Panc1 (cell line): Measurements from ENCODE around the gene FAR2. TPM values are rescaled to one million over a fixed set of nuclear protein-coding genes. Genes with fewer than 3 reads are reported as not detected.

Experiments
- ATAC-seq: fragments of 200-7000 bp; cut with Tn5 transposase; 2 replicates; pipeline ENCODE4 v1.9.1; 2020; ENCODE audit warnings: mild to moderate bottlenecking, moderate library complexity
- BruUV-seq: library from RNA; stranded (reverse); fragments of 400-500 nt; replicated peaks from 2 replicates; lab custom pipeline; 2021; lab: Mats Ljungman, UMichigan
- CTCF ChIA-PET: fragments of 300-600 bp; sonication (Branson Sonifier 250); formaldehyde crosslinking; loops from one replicate; lab custom pipeline; 2022; ENCODE audit warnings: antibody characterized with exemption; lab: Charles Lee
- POLR2A ChIA-PET: fragments of 300-600 bp; sonication (Branson Sonifier 250); formaldehyde crosslinking; loops from one replicate; lab custom pipeline; 2022; ENCODE audit warnings: antibody characterized with exemption; lab: Charles Lee
- DNase-seq: peaks from one replicate; pipeline ENCODE4 v3.0.0-alpha.2; 2010; ENCODE audit warnings: low read depth, low spot score
- H3K27ac ChIP-seq: 2 replicates; pipeline ENCODE4 v1.5.1; 2011; ENCODE audit warnings: mild to moderate bottlenecking, low read length, inconsistent platforms
- H3K27me3 ChIP-seq: fragments of 200-500 bp; sonication (Bioruptor generic); 2 replicates; pipeline ENCODE4 v1.6.0; 2014; ENCODE audit warnings: low read length, inconsistent platforms; ENCODE audit not compliant: control insufficient read depth, insufficient read depth
- H3K36me3 ChIP-seq: fragments of 200-500 bp; sonication (Bioruptor generic); 2 replicates; pipeline ENCODE4 v1.5.1; 2014; ENCODE audit warnings: inconsistent platforms, mild to moderate bottlenecking, low read length, moderate library complexity; ENCODE audit not compliant: control insufficient read depth, insufficient read depth
- H3K4me1 ChIP-seq: 2 replicates; pipeline ENCODE4 v1.5.1; 2011; ENCODE audit warnings: inconsistent platforms, mild to moderate bottlenecking, low read length, moderate library complexity; ENCODE audit not compliant: control insufficient read depth, insufficient read depth
- H3K4me3 ChIP-seq, 2 experiments: 2 replicates each; pipeline ENCODE4 v1.5.1; 2011 to 2012; ENCODE audit warnings: low read depth in 2 of 2, low read length in 2 of 2, mild to moderate bottlenecking in 2 of 2, inconsistent platforms in 1 of 2, moderate library complexity in 1 of 2
- H3K9me3 ChIP-seq: fragments of 200-500 bp; sonication (Bioruptor generic); 2 replicates; pipeline ENCODE4 v1.5.1; 2014; ENCODE audit warnings: low read depth, mild to moderate bottlenecking, inconsistent platforms, low read length, moderate library complexity; ENCODE audit not compliant: control insufficient read depth, insufficient read depth
- POLR2AphosphoS5 ChIP-seq: IDR thresholded peaks from 2 replicates; pipeline ENCODE4 v1.6.1; 2012; ENCODE audit warnings: mild to moderate bottlenecking, low read depth, low read length, moderate library complexity
- REST ChIP-seq, 2 experiments: IDR thresholded peaks; 2 replicates each; pipeline ENCODE4 v1.6.1; 2011 to 2012; ENCODE audit warnings: low read depth in 2 of 2, control low read depth in 1 of 2, low read length in 1 of 2, mild to moderate bottlenecking in 1 of 2, moderate library complexity in 1 of 2; ENCODE audit not compliant: insufficient read depth in 1 of 2
- SIN3A ChIP-seq: IDR thresholded peaks from 2 replicates; pipeline ENCODE4 v1.6.1; 2012; ENCODE audit warnings: low read depth, mild to moderate bottlenecking, low read length, moderate library complexity, borderline replicate concordance; ENCODE audit not compliant: insufficient read depth
- TCF7L2 ChIP-seq: IDR thresholded peaks from 2 replicates; pipeline ENCODE4 v1.6.1; 2011; ENCODE audit warnings: mild to moderate bottlenecking, low read depth, low read length, inconsistent platforms
- in situ Hi-C: cut with HindIII; loops from 2 replicates; pipeline ENCODE4 v1.10.0; 2016; ENCODE audit warnings: low sequenced_read_pairs, low pct_unique_long_range_greater_than_20kb
- intact Hi-C: fragments of 100-400 bp; cut with micrococcal nuclease; formaldehyde crosslinking; loops from one replicate; pipeline ENCODE4 v1.10.0; 2022; ENCODE audit not compliant: unreplicated experiment
- total RNA-seq: library from RNA; stranded (reverse); gene quantifications from one replicate; pipeline ENCODE4 v1.2.1, GENCODE V29; 2021; ENCODE audit not compliant: unreplicated experiment
- TF ChIP-seq, protein P1 (sequence below): fragments of 450-650 bp; IDR thresholded peaks from 2 replicates; pipeline ENCODE4 v1.5.1; 2017; ENCODE audit warnings: mild to moderate bottlenecking

FAR2 gene
- total RNA-seq, 1 experiment from 2014 or later: 6.2 TPM

DNA sequence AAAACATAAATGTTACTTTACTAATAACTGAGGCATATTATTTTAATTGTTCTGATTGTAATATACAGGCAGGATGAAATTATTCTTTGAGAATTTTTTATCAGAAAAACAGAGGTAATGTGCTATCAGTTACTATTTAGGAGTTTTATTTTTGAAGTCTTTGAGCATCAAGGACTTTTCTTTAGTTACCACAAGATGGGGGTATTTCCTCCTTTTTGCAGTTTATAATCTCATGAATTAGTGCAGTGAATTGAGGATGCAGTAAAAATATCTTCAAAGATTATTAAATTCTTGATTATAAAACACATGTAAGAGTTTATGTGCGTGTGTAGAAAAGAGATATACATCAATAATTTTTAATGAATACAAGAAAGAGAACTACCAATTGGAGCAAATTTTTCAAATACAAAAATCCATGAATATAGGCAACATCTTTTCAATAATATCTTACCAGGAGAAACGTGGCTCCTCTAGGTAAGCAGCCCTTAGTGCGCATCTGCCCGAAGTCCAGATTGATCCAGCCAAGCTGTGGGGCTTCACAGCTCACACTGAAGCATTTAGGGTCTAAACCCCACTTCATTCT is 160.3 kb downstream of the FAR2 start:
- H3K27ac ChIP-seq: no peak overlapping the region
- H3K36me3 ChIP-seq: no peaks in the 10 kb centered on the region
- TF ChIP-seq REST (IDR thresholded peaks at IDR 0.05; ENCODE audit: insufficient read depth in 1 of 2, low read depth in 2 of 2, low read length in 1 of 2): no peak
- TF ChIP-seq, protein P1, sequence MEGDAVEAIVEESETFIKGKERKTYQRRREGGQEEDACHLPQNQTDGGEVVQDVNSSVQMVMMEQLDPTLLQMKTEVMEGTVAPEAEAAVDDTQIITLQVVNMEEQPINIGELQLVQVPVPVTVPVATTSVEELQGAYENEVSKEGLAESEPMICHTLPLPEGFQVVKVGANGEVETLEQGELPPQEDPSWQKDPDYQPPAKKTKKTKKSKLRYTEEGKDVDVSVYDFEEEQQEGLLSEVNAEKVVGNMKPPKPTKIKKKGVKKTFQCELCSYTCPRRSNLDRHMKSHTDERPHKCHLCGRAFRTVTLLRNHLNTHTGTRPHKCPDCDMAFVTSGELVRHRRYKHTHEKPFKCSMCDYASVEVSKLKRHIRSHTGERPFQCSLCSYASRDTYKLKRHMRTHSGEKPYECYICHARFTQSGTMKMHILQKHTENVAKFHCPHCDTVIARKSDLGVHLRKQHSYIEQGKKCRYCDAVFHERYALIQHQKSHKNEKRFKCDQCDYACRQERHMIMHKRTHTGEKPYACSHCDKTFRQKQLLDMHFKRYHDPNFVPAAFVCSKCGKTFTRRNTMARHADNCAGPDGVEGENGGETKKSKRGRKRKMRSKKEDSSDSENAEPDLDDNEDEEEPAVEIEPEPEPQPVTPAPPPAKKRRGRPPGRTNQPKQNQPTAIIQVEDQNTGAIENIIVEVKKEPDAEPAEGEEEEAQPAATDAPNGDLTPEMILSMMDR: peak; percentile 57
- no peak for ATAC-seq
- ChIA-PET POLR2A (no interaction called here), CTCF (no interaction called here)
- no peaks in the 10 kb centered on the region for H3K27me3 ChIP-seq
- in situ Hi-C loops (no loop called here), intact Hi-C loops (loop anchor here (5.0 kb wide), 1 partner anchor 208 kb away; no protein-coding TSS in a partner anchor)
- no peaks in the 10 kb centered on the region for H3K9me3 ChIP-seq
- no peak overlapping the region for H3K4me3 ChIP-seq
- no peaks in the 10 kb centered on the region for H3K4me1 ChIP-seq
- no TSS peak for BruUV-seq
- no peak for DNase-seq

DNA sequence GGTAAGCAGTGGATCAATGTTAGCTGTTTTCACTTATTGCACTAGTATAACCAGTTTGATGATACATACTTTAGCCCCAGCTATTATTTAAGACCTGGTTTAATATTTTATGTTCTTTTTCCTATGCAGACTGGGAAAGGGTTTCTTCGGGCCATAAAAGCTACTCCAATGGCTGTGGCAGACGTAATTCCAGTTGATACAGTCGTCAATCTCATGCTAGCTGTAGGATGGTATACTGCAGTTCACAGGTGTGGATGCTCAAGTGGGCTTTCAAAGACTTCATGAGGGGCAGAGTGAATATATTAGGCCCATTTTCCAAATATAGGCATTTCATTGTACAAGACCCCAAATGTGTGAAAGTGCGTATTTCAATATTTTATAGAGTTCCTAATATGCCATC is 161.8 kb downstream of the FAR2 start:
- no peaks in the 10 kb centered on the region for H3K27me3 ChIP-seq
- no TSS peak for BruUV-seq
- intact Hi-C loops: no loop called here
- H3K27ac ChIP-seq: no peak overlapping the region
- no peaks in the 10 kb centered on the region for H3K36me3 ChIP-seq
- POLR2A ChIA-PET: no interaction called here
- no peak overlapping the region for H3K4me3 ChIP-seq
- in situ Hi-C loops: no loop called here
- H3K9me3 ChIP-seq: no peaks in the 10 kb centered on the region
- CTCF ChIA-PET: no interaction called here
- no peak for ATAC-seq
- DNase-seq: no peak
- no peaks in the 10 kb centered on the region for H3K4me1 ChIP-seq
- TF ChIP-seq, protein P1: no peak
- no peak for TF ChIP-seq TCF7L2
- TF ChIP-seq POLR2AphosphoS5: no peak
- no peak for TF ChIP-seq SIN3A
- TF ChIP-seq REST (IDR thresholded peaks at IDR 0.05; ENCODE audit: insufficient read depth in 1 of 2, low read depth in 2 of 2, low read length in 1 of 2): no peak
